ENCODE data around the gene NT5M.

Gene NT5M

GRCh38 chr17:17344507-17345293, 41.5 kb downstream of the NT5M start:
- DNase-seq, result no peak

- no peak for DNase-seq
These were observed 42.1 kb downstream of the NT5M start for GRCh38 chr17:17345294-17345597.

- no peak for DNase-seq
These were observed 42.7 kb downstream of the NT5M start for GRCh38 chr17:17345686-17346427.

DNA sequence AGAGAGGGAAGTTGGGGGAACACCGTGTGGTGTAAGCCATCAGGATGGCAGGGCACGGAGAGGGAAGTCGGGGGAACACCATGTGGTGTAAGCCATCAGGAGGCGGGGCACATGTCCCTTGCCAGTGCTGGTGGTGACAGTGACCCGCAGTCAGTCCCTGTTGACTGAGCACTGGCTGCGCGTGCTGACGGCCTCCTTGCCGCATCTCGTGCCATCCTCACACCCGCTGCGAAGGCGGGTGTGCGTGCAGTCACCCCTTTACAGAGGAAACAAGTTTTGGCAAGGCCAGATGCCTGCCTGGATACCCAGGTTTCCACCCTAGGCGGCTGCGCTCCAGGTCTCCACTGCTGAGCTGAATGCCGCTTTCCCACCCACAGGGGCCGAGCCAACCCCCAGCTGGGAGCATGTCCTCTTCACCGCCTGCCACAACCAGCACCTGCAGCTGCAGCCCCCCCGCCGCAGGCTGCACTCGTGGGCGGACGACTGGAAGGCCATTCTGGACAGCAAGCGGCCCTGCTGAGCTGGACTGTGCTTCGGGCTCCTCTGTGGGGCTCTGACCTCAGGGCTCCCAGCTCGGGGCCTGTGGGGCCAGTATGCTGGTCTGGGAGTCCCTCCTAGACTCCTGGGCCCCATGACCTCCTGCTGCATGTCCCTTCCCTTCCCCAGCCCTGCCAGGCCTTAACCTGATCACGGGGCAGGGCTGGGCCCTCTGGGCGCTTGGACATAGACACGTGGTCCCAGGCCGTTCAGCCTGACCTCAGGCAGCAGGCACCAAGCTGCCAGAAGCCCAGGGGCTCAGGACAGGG, 43.5 kb downstream of the NT5M start:
- DNase-seq, result no peak

DNA sequence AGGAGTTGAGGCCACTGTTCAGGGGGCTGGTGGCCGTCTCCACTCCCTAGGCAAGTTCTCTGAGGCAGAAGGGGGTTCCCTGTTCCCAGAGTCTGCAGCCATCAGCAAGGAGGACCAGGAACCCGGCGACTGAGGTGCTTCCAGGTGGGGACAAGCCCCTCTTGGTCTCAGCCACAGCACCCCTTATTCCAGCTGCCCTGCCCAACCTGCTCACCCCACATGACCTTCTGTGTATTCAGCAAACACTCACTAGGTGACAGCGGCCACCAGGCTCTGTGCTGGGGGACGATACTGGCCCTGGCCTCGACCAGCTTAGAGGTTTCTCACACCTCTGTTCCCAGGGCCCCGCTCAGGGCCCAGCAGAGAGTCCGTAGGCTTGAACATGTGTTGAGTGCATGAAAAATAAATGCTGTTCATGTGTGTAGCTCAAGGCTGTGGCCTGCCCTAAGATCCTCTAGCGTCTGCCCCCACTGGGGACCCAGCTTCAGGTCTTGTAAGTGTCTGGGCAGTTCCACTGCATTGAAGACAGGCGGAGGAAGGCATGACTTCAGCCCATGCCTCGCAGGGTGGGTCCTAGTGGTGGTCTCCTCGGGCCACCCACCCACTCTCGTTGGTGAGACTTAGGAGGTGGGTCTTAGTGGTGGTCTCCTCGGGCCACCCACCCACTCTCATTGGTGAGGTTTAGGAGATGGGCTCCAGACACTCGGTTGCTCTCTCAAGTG, 44.2 kb downstream of the NT5M start:
- DNase-seq, result no peak

GRCh38 chr17:17347956-17348871, 45.0 kb downstream of the NT5M start:
- no peak for DNase-seq

- no peak for DNase-seq
These were observed 45.9 kb downstream of the NT5M start for GRCh38 chr17:17348872-17349723.

DNA sequence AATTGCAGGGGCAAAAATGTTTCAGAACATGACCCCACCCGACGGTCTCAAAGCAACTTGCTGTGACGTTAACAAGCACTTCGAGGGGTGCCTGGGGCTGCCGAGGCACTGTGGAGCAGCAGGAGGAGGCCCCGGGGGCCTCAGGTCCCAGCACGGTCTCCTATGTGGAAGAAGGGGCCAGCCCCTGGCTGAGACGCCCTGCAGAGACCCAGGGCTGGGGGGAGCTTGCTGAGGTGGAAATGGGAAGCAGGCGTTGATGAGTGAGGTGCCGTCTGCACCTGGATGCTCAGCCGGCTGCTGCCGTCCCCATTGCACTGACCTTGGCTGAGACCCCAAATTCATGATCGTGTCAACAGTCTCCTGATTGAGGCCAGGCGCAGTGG, 46.5 kb downstream of the NT5M start:
- no peak for DNase-seq

DNA sequence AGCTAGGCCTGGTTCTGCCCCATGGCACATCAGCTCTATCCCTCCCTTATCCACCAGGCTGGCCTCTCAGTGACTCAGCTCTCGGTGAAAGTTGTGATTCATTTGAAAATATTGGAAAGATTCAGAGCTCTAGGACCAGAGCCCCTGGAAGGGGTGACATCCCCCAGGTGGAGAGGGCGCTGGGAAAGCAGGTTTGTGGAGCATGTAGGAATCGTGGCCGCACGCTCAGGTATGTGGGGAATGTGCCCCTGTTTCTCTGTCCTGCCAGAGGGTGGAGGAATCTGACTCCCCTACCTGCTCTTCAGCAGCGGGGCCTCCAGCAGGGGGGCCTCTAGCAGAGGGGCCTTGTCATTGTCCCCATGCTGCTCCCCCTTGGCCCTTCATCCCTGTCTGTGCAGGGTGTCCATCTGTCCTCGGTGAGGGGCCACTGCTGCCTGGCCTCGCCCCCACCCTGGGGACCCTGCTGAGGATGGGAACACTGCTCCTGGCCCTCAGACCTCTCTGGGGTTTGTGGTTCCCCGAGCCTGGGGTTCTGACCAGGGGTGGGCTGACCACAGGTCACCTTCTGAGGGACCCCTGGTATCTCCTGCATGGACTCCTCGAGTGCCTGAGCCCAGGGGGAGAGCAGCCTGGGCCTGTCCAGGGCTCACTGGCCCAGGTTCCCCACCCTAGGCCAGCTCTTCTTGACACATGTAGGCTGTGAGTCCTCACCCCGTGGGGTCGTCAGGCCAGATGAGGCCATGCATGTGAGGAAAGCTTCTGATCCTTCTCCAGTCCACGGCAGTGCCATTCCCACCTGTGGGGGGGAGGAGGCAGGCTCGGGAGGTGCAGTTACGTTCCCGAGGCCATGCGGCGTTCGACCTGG, 47.5 kb downstream of the NT5M start:
- no peak for DNase-seq

DNA sequence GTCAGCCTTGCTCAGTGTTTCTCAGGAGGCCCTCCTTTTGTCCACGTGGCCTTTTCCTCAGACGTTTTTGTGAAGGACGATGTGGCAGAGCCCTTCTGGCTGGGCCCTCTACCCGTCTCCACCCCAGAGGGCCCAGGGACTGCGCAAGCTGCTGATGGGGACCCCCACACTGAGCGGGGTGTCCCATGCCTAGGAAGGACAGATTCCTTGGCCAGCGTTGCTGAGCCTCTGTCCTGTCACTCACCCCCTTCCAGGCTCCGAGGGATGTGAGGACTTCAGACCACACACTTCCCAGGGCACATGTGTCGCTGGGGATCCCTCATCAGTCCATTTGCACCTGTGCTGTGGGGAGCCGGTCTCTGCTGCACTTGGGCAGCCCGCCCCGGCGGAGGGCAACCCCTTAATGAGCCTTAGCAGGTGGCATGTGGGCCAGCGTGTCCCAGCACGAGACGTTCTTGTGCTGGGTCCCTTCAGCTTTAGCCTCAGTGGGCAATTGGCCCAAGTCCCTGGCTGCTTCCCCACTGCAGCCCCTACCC, 48.3 kb downstream of the NT5M start:
- DNase-seq, result no peak

DNA sequence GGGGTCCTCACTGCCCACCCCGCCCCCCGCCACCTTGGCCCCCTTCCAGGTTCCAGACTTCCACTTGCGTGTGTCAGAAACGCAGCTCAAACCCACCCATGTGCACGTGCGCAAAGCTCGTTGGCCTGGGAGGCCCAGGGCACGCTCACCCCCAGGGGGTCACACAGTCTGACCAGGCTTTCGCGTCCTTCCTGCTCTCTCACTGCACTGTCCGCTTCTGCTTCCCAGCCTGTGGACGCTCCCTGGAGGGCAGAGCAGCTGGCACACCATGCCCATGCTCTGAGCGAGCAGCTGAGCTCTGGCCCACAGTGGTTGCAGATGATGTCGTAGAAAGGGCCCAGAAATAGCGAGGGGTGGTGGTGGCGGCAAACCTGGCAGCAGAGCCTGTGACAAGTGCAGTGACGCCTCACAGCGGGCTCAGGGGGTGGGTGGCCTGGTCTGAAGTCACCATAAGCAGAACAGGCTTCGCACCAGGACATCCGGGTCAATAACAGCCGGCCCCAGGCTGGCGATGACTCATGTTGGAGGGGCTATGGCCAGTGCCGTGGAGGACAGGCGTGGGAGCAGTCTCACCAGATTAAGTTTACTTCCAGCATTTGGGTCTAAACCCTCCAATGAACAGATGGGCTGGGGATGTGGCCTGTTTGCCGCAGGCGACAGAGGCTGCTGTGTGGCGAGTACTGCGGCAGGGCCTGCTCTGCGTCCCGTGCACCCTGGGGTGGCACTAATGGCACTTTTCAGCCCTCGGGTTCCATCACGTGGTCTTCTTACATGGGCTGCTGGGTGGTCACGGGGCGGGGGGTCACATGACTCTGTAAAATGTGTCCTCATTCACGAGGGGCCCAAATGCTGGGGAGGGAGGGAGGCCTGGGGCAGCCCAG, 49.0 kb downstream of the NT5M start:
- DNase-seq, result no peak

- DNase-seq, result no peak
These were observed 49.9 kb downstream of the NT5M start for GRCh38 chr17:17352836-17353624.

DNA sequence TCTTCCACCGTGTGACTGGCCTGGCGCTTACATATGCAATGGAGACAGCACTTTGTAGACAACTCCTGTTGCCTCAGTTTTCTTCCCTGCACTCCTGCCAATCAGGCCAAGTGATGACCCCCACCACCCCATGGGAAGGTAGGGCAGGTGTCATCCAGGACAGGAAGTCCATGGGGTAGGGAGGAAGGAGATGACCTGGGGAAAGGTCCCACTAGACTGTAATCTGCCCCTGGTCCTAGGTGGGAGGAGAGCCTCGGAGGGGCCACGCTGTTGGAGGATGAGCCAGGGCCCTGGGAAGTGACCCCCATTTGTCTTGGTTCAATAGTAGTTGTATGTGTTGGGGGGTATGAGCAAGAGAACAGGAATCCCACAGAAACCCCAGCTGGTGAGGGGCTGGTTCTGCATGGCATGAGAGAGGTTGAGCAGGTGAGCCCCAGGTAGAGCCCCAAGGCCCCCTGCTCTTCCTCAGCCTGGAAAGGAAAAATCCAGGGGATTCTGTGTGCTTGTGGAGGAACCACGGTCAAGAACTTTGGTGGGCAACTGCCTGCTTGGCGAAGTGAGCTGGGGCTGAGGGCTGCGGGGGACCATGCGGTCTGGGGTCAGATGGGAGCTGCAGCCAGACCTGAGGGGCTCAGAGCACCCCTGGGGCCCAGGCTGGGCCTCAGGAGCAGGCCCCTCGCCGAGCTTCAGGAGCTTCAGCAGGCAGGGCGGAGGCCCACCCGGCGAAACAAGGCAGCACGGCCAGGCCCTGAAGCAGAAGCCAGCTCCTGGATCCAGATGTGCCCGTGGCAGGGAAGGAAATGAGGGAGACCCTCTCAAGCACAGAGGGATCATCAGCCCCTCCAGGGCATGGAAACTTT, 50.7 kb downstream of the NT5M start:
- no peak for DNase-seq

DNA sequence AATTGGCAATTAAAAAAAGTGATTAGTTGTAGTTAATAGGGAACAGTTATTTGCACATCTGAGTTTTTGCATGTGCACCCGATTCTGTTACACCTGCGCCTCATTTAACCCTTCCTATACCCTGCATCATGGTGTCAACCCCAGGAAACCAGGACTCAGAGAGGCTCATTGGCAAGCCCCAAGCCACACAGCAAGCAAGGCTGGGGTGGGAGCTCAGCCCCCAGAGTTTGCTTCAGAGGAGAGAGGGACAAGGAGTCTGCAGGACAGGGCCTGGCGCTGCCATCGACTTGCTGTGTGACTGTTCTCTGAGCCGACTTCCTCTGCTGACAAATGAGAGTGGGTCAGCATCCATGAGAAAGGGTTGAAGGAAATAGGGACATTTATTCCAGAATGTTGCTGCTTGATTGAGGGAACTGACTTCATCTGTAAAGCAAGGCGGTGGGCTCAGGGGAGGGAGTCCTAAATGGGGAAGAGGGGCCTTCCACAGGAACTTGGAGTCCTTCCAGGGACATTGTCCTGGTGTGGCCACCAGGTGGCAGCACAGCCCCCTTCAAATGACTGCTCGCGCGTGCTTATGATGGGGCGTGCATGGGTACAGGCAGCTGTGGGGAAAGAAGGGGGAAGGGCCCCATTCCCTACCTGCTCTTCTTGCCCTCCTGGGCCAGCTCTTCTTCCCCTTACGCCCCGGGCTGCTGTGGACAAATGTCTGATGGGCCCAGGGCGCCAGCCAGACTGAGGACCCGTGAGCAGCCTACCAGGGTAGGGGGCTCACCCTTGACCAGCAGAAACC, 51.6 kb downstream of the NT5M start:
- DNase-seq, result peak; percentile 38

- DNase-seq, result no peak
These were observed 52.3 kb downstream of the NT5M start for GRCh38 chr17:17355426-17355825.
